MM.1S (cell line): ENCODE measurements around the gene ELMO1.

Experiments used
- DNase-seq: peaks from one replicate; pipeline ENCODE4 v3.0.0-alpha.2; 2015
- H2AFZ ChIP-seq: fragments of 300-600 bp; sonication (generic); 2 replicates; pipeline ENCODE4 v1.6.0; 2016; ENCODE audit warnings: antibody characterized with exemption, low read length
- H3F3A ChIP-seq: fragments of 300-600 bp; sonication (generic); 2 replicates; pipeline ENCODE4 v1.6.1; 2016; ENCODE audit warnings: mild to moderate bottlenecking, antibody characterized with exemption, low read length, moderate library complexity, mixed read lengths; ENCODE audit not compliant: insufficient read depth
- H3K27ac ChIP-seq: fragments of 300-600 bp; sonication (generic); 2 replicates; pipeline ENCODE4 v1.5.1; 2016; ENCODE audit warnings: mild to moderate bottlenecking, low read length
- H3K27me3 ChIP-seq: fragments of 300-600 bp; sonication (generic); replicated peaks from 2 replicates; pipeline ENCODE4 v1.6.0; 2016; ENCODE audit warnings: low read length; ENCODE audit not compliant: insufficient read depth
- H3K36me3 ChIP-seq: fragments of 300-600 bp; sonication (generic); replicated peaks from 2 replicates; pipeline ENCODE4 v1.6.1; 2016; ENCODE audit warnings: mild to moderate bottlenecking, low read length, mixed read lengths; ENCODE audit not compliant: insufficient read depth
- H3K4me1 ChIP-seq: fragments of 300-600 bp; sonication (generic); 2 replicates; pipeline ENCODE4 v1.6.1; 2016; ENCODE audit warnings: low read length, mixed read lengths
- H3K4me2 ChIP-seq: fragments of 300-600 bp; sonication (generic); 2 replicates; pipeline ENCODE4 v1.6.0; 2016; ENCODE audit warnings: low read depth, low read length
- H3K4me3 ChIP-seq: fragments of 300-600 bp; sonication (generic); 2 replicates; pipeline ENCODE4 v1.5.1; 2016; ENCODE audit warnings: low read length, mixed read lengths
- H3K79me2 ChIP-seq: fragments of 300-600 bp; sonication (generic); 2 replicates; pipeline ENCODE4 v1.6.1; 2016; ENCODE audit warnings: mixed run types, low read length, mixed read lengths
- H3K9ac ChIP-seq: fragments of 300-600 bp; sonication (generic); 2 replicates; pipeline ENCODE4 v1.6.1; 2016; ENCODE audit warnings: low read length, mixed read lengths
- H3K9me2 ChIP-seq: fragments of 300-600 bp; sonication (generic); replicated peaks from 2 replicates; pipeline ENCODE4 v1.6.1; 2016; ENCODE audit warnings: mild to moderate bottlenecking, low read length, mixed read lengths; ENCODE audit not compliant: insufficient read depth
- H3K9me3 ChIP-seq: fragments of 300-600 bp; sonication (generic); replicated peaks from 2 replicates; pipeline ENCODE4 v1.6.1; 2016; ENCODE audit warnings: mild to moderate bottlenecking, low read length, mixed read lengths; ENCODE audit not compliant: insufficient read depth
- H4K20me1 ChIP-seq: fragments of 300-600 bp; sonication (generic); 2 replicates; pipeline ENCODE4 v1.6.1; 2016; ENCODE audit warnings: mild to moderate bottlenecking, low read length, moderate library complexity, mixed read lengths; ENCODE audit not compliant: insufficient read depth
- CTCF ChIP-seq: fragments of 300-600 bp; sonication (generic); IDR thresholded peaks from 2 replicates; pipeline ENCODE4 v1.5.1; 2016; ENCODE audit warnings: antibody characterized with exemption, low read length, mixed read lengths
- EZH2 ChIP-seq: fragments of 300-600 bp; sonication (generic); optimal IDR thresholded peaks from 2 replicates; pipeline ENCODE3; 2017; ENCODE audit warnings: low read depth, mild to moderate bottlenecking, antibody characterized with exemption, low read length, mixed read lengths
- EZH2phosphoT487 ChIP-seq: fragments of 300-600 bp; sonication (generic); IDR thresholded peaks from 2 replicates; pipeline ENCODE4 v1.6.1; 2018; ENCODE audit warnings: antibody characterized with exemption, low read length

ELMO1 gene

GRCh38 chr7:36937754-36938563 is 510.7 kb downstream of the ELMO1 start:
- peak overlapping the region; percentile 9; the same call in 1 of the 2 replicates for H3K4me2 ChIP-seq
- no peaks in the 10 kb centered on the region for H3K9me2 ChIP-seq
- H3K9ac ChIP-seq, result no peak overlapping the region
- H2AFZ ChIP-seq, result no peak overlapping the region
- H3K27ac ChIP-seq, result peak overlapping the region; percentile 19; the same call in 1 of the 2 replicates
- H4K20me1 ChIP-seq, result no peaks in the 10 kb centered on the region
- H3K36me3 ChIP-seq, result no peaks in the 10 kb centered on the region; the same call in 1 of the 2 replicates
- no peaks in the 10 kb centered on the region for H3K27me3 ChIP-seq
- peak; percentile 71 for DNase-seq
- H3K9me3 ChIP-seq, result no peaks in the 10 kb centered on the region
- peaks cover 48% of the 10 kb centered on the region for H3K4me1 ChIP-seq
- no peak overlapping the region for H3K4me3 ChIP-seq
- no peak for TF ChIP-seq EZH2
- peak; percentile 55 for TF ChIP-seq CTCF
- TF ChIP-seq EZH2phosphoT487, result no peak
- peaks cover 13% of the 10 kb centered on the region for H3F3A ChIP-seq
- H3K79me2 ChIP-seq, result peaks cover 46% of the 10 kb centered on the region

GRCh38 chr7:36931892-36932291 is 516.8 kb downstream of the ELMO1 start:
- H2AFZ ChIP-seq, result no peak overlapping the region
- H3K4me2 ChIP-seq, result no peak overlapping the region
- no peaks in the 10 kb centered on the region for H3K9me3 ChIP-seq
- TF ChIP-seq EZH2, result no peak
- H4K20me1 ChIP-seq, result no peaks in the 10 kb centered on the region
- no peak overlapping the region for H3K4me3 ChIP-seq
- H3K9me2 ChIP-seq, result no peaks in the 10 kb centered on the region
- DNase-seq, result no peak
- H3K9ac ChIP-seq, result no peak overlapping the region
- no peaks in the 10 kb centered on the region; the same call in 1 of the 2 replicates for H3K36me3 ChIP-seq
- peaks cover 21% of the 10 kb centered on the region for H3K79me2 ChIP-seq
- H3K27me3 ChIP-seq, result no peaks in the 10 kb centered on the region
- H3K4me1 ChIP-seq, result no peaks in the 10 kb centered on the region
- no peak overlapping the region for H3K27ac ChIP-seq
- no peaks in the 10 kb centered on the region for H3F3A ChIP-seq

GRCh38 chr7:36929791-36930190 is 518.9 kb downstream of the ELMO1 start:
- Histone ChIP-seq H3K9ac (no peak overlapping the region), H3K79me2 (peaks cover 26% of the 10 kb centered on the region), H4K20me1 (no peaks in the 10 kb centered on the region), H3K36me3 (no peaks in the 10 kb centered on the region; the same call in 1 of the 2 replicates), H3F3A (no peaks in the 10 kb centered on the region), H3K4me3 (no peak overlapping the region), H2AFZ (no peak overlapping the region), H3K4me1 (0 out of 2 replicates have a peak, but pooled peaks cover 2% of the 10 kb centered on the region), H3K9me3 (no peaks in the 10 kb centered on the region), H3K27ac (no peak overlapping the region), H3K9me2 (no peaks in the 10 kb centered on the region), H3K4me2 (no peak overlapping the region), H3K27me3 (no peaks in the 10 kb centered on the region)
- no peak for DNase-seq
- TF ChIP-seq EZH2phosphoT487, result no peak

GRCh38 chr7:36928718-36929117 is 519.9 kb downstream of the ELMO1 start:
- Histone ChIP-seq H3K79me2 (peaks cover 28% of the 10 kb centered on the region), H3F3A (no peaks in the 10 kb centered on the region; the same call in 1 of the 2 replicates), H4K20me1 (no peaks in the 10 kb centered on the region), H2AFZ (no peak overlapping the region), H3K4me3 (no peak overlapping the region), H3K4me1 (peaks cover 13% of the 10 kb centered on the region), H3K9ac (no peak overlapping the region), H3K36me3 (no peaks in the 10 kb centered on the region), H3K9me2 (no peaks in the 10 kb centered on the region), H3K27ac (no peak overlapping the region), H3K9me3 (no peaks in the 10 kb centered on the region), H3K4me2 (no peak overlapping the region), H3K27me3 (no peaks in the 10 kb centered on the region)
- DNase-seq, result no peak
- TF ChIP-seq CTCF, result no peak
- TF ChIP-seq EZH2, result no peak
- TF ChIP-seq EZH2phosphoT487, result no peak
